Measurements from ENCODE around the gene SEMA7A.

The SEMA7A gene

GRCh38 chr15:74383695-74384565 lies 49.8 kb downstream of the SEMA7A start:
- H3K9ac ChIP-seq (ENCODE audit: low read length in 2 of 2) = no peak overlapping the region

DNA sequence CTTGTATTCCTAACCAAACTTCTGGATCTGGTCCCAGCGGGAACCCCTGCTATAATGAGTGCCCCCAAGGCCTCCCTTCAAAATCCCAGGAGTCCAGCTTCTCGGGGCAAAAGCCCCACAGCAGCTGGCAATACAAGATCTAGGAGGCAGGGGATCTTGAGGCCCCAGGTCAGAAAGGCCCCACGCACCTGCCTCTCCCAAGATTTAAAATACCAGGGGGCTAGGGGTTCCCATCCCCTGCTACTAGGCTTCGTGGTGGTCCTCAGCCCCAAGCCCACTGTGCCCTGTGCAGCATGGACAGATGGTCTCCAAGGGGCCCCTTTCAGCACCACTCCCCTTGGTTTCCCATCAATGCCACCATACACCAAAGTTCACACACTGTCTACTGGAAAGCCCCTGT lies 50.5 kb downstream of the SEMA7A start:
- Histone ChIP-seq H3K9me3 (ENCODE audit: control insufficient read depth in 2 of 2, low read length in 2 of 2) (no peaks in the 10 kb centered on the region), H3K4me1 (ENCODE audit: control insufficient read depth, insufficient read depth, low read length) (no peaks in the 10 kb centered on the region), H3K27me3 (ENCODE audit: control insufficient read depth in 1 of 2, insufficient read depth in 2 of 2, low read length in 2 of 2) (no peaks in the 10 kb centered on the region), H3K36me3 (ENCODE audit: control insufficient read depth in 2 of 2, insufficient read depth in 2 of 2, low read length in 2 of 2) (no peaks in the 10 kb centered on the region), H3K4me3 (ENCODE audit: low read length in 2 of 2) (no peak overlapping the region), H3K9ac (ENCODE audit: low read length in 2 of 2) (no peak overlapping the region), H3K27ac (ENCODE audit: low read length) (no peak overlapping the region)

More at GRCh38 chr15:74383695-74384565, 49.8 kb downstream of the SEMA7A start:
- Histone ChIP-seq H3K27ac (ENCODE audit: low read length) (no peak overlapping the region), H3K36me3 (ENCODE audit: control insufficient read depth in 2 of 2, insufficient read depth in 2 of 2, low read length in 2 of 2) (no peaks in the 10 kb centered on the region), H3K9me3 (ENCODE audit: control insufficient read depth in 2 of 2, low read length in 2 of 2) (no peaks in the 10 kb centered on the region), H3K27me3 (ENCODE audit: control insufficient read depth in 1 of 2, insufficient read depth in 2 of 2, low read length in 2 of 2) (no peaks in the 10 kb centered on the region), H3K4me1 (ENCODE audit: control insufficient read depth, insufficient read depth, low read length) (no peaks in the 10 kb centered on the region), H3K4me3 (ENCODE audit: low read length in 2 of 2) (no peak overlapping the region)

- Histone ChIP-seq H3K27me3 (ENCODE audit: control insufficient read depth in 1 of 2, insufficient read depth in 2 of 2, low read length in 2 of 2) (no peaks in the 10 kb centered on the region), H3K9me3 (ENCODE audit: control insufficient read depth in 2 of 2, low read length in 2 of 2) (no peaks in the 10 kb centered on the region), H3K9ac (ENCODE audit: low read length in 2 of 2) (no peak overlapping the region), H3K36me3 (ENCODE audit: control insufficient read depth in 2 of 2, insufficient read depth in 2 of 2, low read length in 2 of 2) (no peaks in the 10 kb centered on the region), H3K4me3 (ENCODE audit: low read length in 2 of 2) (no peak overlapping the region), H3K27ac (ENCODE audit: low read length) (no peak overlapping the region), H3K4me1 (ENCODE audit: control insufficient read depth, insufficient read depth, low read length) (no peaks in the 10 kb centered on the region)
Observed at GRCh38 chr15:74382004-74382816, 51.5 kb downstream of the SEMA7A start.

DNA sequence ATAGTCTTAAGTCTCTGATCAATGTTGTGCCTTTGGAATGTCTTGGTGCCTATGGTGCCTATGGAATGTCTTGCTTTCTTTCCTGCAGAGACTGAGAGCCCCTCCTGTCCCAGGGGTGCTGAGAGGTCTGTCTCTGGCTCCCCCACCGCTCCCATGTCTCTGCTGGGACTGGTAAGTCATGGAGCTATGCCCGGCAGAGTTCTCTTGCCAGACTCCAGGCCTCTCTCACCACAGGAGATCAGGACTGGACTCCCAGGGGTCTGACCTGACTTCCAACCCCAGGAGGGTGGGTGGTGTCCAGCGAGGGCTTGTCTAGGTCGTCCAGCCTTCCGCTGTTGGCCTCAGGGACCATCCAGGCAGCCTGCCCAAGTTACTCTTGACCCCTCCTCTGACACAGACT lies 52.3 kb downstream of the SEMA7A start:
- Histone ChIP-seq H3K4me3 (ENCODE audit: low read length in 2 of 2) (no peak overlapping the region), H3K27me3 (ENCODE audit: control insufficient read depth in 1 of 2, insufficient read depth in 2 of 2, low read length in 2 of 2) (no peaks in the 10 kb centered on the region), H3K4me1 (ENCODE audit: control insufficient read depth, insufficient read depth, low read length) (no peaks in the 10 kb centered on the region), H3K9me3 (ENCODE audit: control insufficient read depth in 2 of 2, low read length in 2 of 2) (no peaks in the 10 kb centered on the region), H3K36me3 (ENCODE audit: control insufficient read depth in 2 of 2, insufficient read depth in 2 of 2, low read length in 2 of 2) (no peaks in the 10 kb centered on the region), H3K9ac (ENCODE audit: low read length in 2 of 2) (no peak overlapping the region), H3K27ac (ENCODE audit: low read length) (no peak overlapping the region)

DNA sequence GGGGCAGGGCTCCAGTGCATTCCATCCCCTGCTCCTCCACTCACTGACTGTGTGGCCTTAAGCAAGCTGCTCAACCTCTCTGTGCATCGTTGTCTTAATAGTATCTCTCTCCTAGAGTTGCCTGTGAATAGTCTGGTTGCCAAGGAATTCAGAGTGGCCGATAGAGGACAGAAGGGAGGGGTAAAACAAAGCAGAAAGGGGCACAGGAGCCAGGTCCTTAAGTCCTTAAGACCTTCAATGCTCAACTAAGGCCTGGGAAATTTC lies 52.6 kb downstream of the SEMA7A start:
- H3K27ac ChIP-seq (ENCODE audit: low read length) = no peak overlapping the region
- no peaks in the 10 kb centered on the region for H3K27me3 ChIP-seq (ENCODE audit: control insufficient read depth in 1 of 2, insufficient read depth in 2 of 2, low read length in 2 of 2)
- no peak overlapping the region for H3K9ac ChIP-seq (ENCODE audit: low read length in 2 of 2)
- H3K9me3 ChIP-seq (ENCODE audit: control insufficient read depth in 2 of 2, low read length in 2 of 2) = no peaks in the 10 kb centered on the region
- H3K4me3 ChIP-seq (ENCODE audit: low read length in 2 of 2) = no peak overlapping the region
- no peaks in the 10 kb centered on the region for H3K4me1 ChIP-seq (ENCODE audit: control insufficient read depth, insufficient read depth, low read length)
- no peaks in the 10 kb centered on the region for H3K36me3 ChIP-seq (ENCODE audit: control insufficient read depth in 2 of 2, insufficient read depth in 2 of 2, low read length in 2 of 2)

DNA sequence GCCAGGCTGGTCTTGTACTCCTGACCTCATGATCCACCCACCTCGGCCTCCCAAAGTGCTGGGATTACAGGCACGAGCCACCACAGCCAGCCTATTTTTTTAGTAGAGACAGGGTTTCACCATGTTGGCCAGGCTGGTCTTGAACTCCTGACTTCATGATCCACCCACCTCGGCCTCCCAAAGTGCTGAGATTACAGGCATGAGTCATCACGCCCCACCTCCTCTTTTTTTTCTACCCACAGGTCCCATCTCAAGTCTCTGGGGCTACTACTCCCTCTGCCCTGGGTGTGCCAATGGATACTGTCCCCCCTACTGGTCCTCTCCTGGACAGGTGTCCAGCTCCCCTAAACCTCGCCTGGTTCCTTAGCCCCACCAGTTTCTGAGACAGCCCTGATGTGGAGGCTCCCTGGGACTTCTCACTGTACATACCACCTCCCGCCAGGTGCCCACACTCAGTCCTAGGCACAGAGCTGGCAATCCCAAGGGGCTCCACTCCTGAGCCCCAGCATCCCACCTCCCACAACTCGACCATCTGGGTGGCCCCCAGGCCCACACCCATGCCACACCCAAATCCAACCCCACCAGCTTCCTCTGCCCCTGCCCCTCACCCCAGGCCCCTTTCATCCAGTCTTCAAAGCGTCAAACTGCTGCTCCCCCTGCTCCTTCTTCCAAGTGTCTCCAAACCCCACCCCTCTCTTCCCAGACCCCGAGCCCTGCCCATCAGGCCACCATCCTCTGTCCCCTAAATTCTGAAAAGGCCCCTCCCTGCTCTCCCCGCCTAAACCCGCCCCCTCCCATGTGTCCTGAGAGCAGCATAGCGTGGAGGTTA lies 53.2 kb downstream of the SEMA7A start:
- H3K27me3 ChIP-seq (ENCODE audit: control insufficient read depth in 1 of 2, insufficient read depth in 2 of 2, low read length in 2 of 2) = no peaks in the 10 kb centered on the region
- H3K9me3 ChIP-seq (ENCODE audit: control insufficient read depth in 2 of 2, low read length in 2 of 2) = no peaks in the 10 kb centered on the region
- no peaks in the 10 kb centered on the region for H3K36me3 ChIP-seq (ENCODE audit: control insufficient read depth in 2 of 2, insufficient read depth in 2 of 2, low read length in 2 of 2)
- no peak overlapping the region for H3K4me3 ChIP-seq (ENCODE audit: low read length in 2 of 2)
- H3K9ac ChIP-seq (ENCODE audit: low read length in 2 of 2) = no peak overlapping the region
- H3K4me1 ChIP-seq (ENCODE audit: control insufficient read depth, insufficient read depth, low read length) = no peaks in the 10 kb centered on the region
- H3K27ac ChIP-seq (ENCODE audit: low read length) = no peak overlapping the region

- Histone ChIP-seq H3K27me3 (ENCODE audit: control insufficient read depth in 1 of 2, insufficient read depth in 2 of 2, low read length in 2 of 2) (no peaks in the 10 kb centered on the region), H3K9ac (ENCODE audit: low read length in 2 of 2) (no peak overlapping the region), H3K4me1 (ENCODE audit: control insufficient read depth, insufficient read depth, low read length) (peaks cover 12% of the 10 kb centered on the region), H3K4me3 (ENCODE audit: low read length in 2 of 2) (no peak overlapping the region), H3K9me3 (ENCODE audit: control insufficient read depth in 2 of 2, low read length in 2 of 2) (no peaks in the 10 kb centered on the region), H3K27ac (ENCODE audit: low read length) (no peak overlapping the region), H3K36me3 (ENCODE audit: control insufficient read depth in 2 of 2, insufficient read depth in 2 of 2, low read length in 2 of 2) (no peaks in the 10 kb centered on the region)
Observed at GRCh38 chr15:74378848-74379247, 54.9 kb downstream of the SEMA7A start.

DNA sequence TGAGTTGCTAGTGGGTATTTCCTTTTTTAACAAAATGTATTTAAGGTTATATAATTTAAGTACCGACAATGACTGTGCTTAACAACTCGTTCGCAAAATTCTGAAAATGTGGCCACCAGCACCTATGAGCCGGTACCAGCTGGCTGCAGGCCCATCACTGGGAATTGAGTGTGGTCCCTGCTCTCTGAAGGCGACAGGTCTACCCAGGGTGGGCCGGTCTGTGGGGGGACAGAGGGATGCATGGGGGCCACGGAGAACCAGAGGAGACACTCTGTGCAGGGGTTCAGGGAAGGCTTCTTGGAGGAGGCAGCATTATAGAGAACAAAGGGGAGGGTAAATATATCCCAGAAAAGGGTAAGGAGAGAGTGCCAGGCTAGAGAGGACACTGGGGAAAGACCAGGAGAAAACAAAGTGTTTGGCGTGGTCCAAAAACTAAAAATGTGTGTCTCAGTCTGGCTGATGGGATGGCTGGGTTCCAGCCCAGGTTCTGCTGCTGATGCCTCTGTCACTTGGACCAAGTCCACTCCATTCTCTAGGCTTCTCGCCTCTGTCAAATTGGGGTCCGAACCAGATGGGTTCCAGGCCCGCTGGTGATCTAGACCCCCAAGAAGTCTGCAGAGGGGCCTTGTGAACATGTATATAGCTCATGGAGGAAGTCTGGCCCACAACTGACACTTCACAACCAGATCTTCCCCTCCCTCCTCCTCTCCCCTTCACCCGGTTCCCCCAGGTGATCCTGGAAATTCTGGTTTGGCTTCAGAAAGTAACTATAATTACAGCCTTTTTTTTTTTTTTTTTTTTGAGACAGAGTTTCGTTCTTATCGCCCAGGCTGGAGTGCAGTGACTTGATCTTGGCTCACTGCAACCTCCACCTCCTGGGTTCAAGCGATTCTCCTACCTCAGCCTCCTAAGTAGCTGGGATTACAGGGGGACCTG lies 55.7 kb downstream of the SEMA7A start:
- Histone ChIP-seq H3K4me1 (ENCODE audit: control insufficient read depth, insufficient read depth, low read length) (peaks cover 16% of the 10 kb centered on the region), H3K36me3 (ENCODE audit: control insufficient read depth in 2 of 2, insufficient read depth in 2 of 2, low read length in 2 of 2) (no peaks in the 10 kb centered on the region), H3K9me3 (ENCODE audit: control insufficient read depth in 2 of 2, low read length in 2 of 2) (no peaks in the 10 kb centered on the region), H3K9ac (ENCODE audit: low read length in 2 of 2) (no peak overlapping the region), H3K4me3 (ENCODE audit: low read length in 2 of 2) (no peak overlapping the region), H3K27me3 (ENCODE audit: control insufficient read depth in 1 of 2, insufficient read depth in 2 of 2, low read length in 2 of 2) (no peaks in the 10 kb centered on the region), H3K27ac (ENCODE audit: low read length) (no peak overlapping the region)

GRCh38 chr15:74376825-74377581 lies 56.8 kb downstream of the SEMA7A start:
- Histone ChIP-seq H3K27ac (ENCODE audit: low read length) (no peak overlapping the region), H3K36me3 (ENCODE audit: control insufficient read depth in 2 of 2, insufficient read depth in 2 of 2, low read length in 2 of 2) (no peaks in the 10 kb centered on the region), H3K4me3 (ENCODE audit: low read length in 2 of 2) (no peak overlapping the region), H3K9ac (ENCODE audit: low read length in 2 of 2) (no peak overlapping the region), H3K4me1 (ENCODE audit: control insufficient read depth, insufficient read depth, low read length) (peaks cover 16% of the 10 kb centered on the region), H3K9me3 (ENCODE audit: control insufficient read depth in 2 of 2, low read length in 2 of 2) (no peaks in the 10 kb centered on the region), H3K27me3 (ENCODE audit: control insufficient read depth in 1 of 2, insufficient read depth in 2 of 2, low read length in 2 of 2) (peaks cover 0 to 3% of the 10 kb centered on the region in 2 donors)

Measured in stomach smooth muscle (tissue), 2 donors.